KG1 (cell line): ENCODE measurements around the gene GAD1.
A peak's percentile ranks its signal among the peaks of the same experiment; 100 is the strongest.

Source experiments
- DNase-seq: peaks from one replicate; lab custom pipeline; 2025; lab: John Stamatoyannopoulos, UW

Gene GAD1

GRCh38 chr2:170816504-170817092 is at the start of gene GAD1:
GAD1 (plus strand) TSS chr2:170816887; CDS start chr2:170818592, 1,705 bp downstream.
- DNase-seq, result peak; percentile 42

- no peak for DNase-seq
Measured at GRCh38 chr2:170770008-170770605, 46.6 kb upstream of the GAD1 start, which contains the start of gene ERICH2. ERICH2 (plus strand) TSS chr2:170770378; CDS start chr2:170770682, 304 bp downstream.

GRCh38 chr2:170770606-170771420 is 45.9 kb upstream of the GAD1 start:
- no peak for DNase-seq

- no peak for DNase-seq
Measured at GRCh38 chr2:170771421-170771937, 45.2 kb upstream of the GAD1 start.

GRCh38 chr2:170772295-170772694 is 44.4 kb upstream of the GAD1 start:
- no peak for DNase-seq

- no peak for DNase-seq
Measured at GRCh38 chr2:170774074-170774473, 42.6 kb upstream of the GAD1 start.

- no peak for DNase-seq
Measured at GRCh38 chr2:170778900-170779299, 37.8 kb upstream of the GAD1 start.

- DNase-seq, result no peak
Measured at GRCh38 chr2:170779304-170779703, 37.4 kb upstream of the GAD1 start.

GRCh38 chr2:170782673-170783072 is 34.0 kb upstream of the GAD1 start:
- DNase-seq, result no peak

- no peak for DNase-seq
Measured at GRCh38 chr2:170783549-170783948, 33.1 kb upstream of the GAD1 start.

- DNase-seq, result no peak
Measured at GRCh38 chr2:170798996-170799395, 17.7 kb upstream of the GAD1 start.

GRCh38 chr2:170806548-170806947 is 10.1 kb upstream of the GAD1 start:
- no peak for DNase-seq

- peak; percentile 42 for DNase-seq
Measured at GRCh38 chr2:170812710-170813600, 3.7 kb upstream of the GAD1 start.

- DNase-seq, result peak; percentile 17
Measured at GRCh38 chr2:170813611-170814532, 2.8 kb upstream of the GAD1 start.

GRCh38 chr2:170814533-170815230 is 2.0 kb upstream of the GAD1 start:
- DNase-seq, result no peak

GRCh38 chr2:170815311-170815710 is 1.4 kb upstream of the GAD1 start:
- DNase-seq, result no peak

GRCh38 chr2:170815746-170816503 is 762 bp upstream of the GAD1 start:
- peak; percentile 39 for DNase-seq

- no peak for DNase-seq
Measured at GRCh38 chr2:170817093-170818035, 677 bp downstream of the GAD1 start.
